GM15510 (cell line): ENCODE data around the gene ATP6V0C.

Source experiments
- POLR2A ChIP-seq: IDR thresholded peaks from 3 replicates; pipeline ENCODE4 v1.6.1; 2011; ENCODE audit warnings: borderline replicate concordance; ENCODE audit not compliant: insufficient read length; ENCODE audit errors: extremely low read depth

ATP6V0C gene

GRCh38 chr16:2533912-2534311, 20.2 kb downstream of the ATP6V0C start:
- no peak for TF ChIP-seq POLR2A

- TF ChIP-seq POLR2A = no peak
Observed at GRCh38 chr16:2535625-2536013, 21.9 kb downstream of the ATP6V0C start.

GRCh38 chr16:2537451-2538379, 24.0 kb downstream of the ATP6V0C start, which contains the start of gene PDPK1:
PDPK1 (plus strand) TSS chr16:2538021; CDS start chr16:2538113, 92 bp downstream.
- TF ChIP-seq POLR2A = peak; percentile 58
